K562 (cell line): Measurements from ENCODE around the gene ECSIT. TPM values are rescaled to one million over a fixed set of nuclear protein-coding genes. Genes with fewer than 3 reads are reported as not detected.

Experiments
- ATAC-seq: fragments of 200-7000 bp; cut with Tn5 transposase; 3 replicates; pipeline ENCODE4 v1.9.1; 2020; ENCODE audit warnings: moderate library complexity
- BruUV-seq: library from RNA; stranded (reverse); fragments of 400-500 nt; replicated peaks from 2 replicates; lab custom pipeline; 2021; lab: Mats Ljungman, UMichigan
- CTCF ChIA-PET: fragments of 300-600 bp; formaldehyde crosslinking; extraction: SDS; loops from one replicate; lab custom pipeline; 2021; ENCODE audit warnings: low intra/inter-chr PET ratio; lab: Yijun Ruan, JAX
- POLR2A ChIA-PET: fragments of 300-600, 350-650 bp; sonication (Branson Sonifier 250); formaldehyde crosslinking; extraction: SDS; loops from one replicate; lab custom pipeline; 2021; ENCODE audit warnings: antibody characterized with exemption, inconsistent platforms; lab: Yijun Ruan, JAX
- DNase-seq, 4 experiments: peaks; one replicate each; pipeline versions ENCODE4 v3.0.0 to v3.0.0-alpha.2; 2011 to 2018; ENCODE audit warnings: low spot score in 3 of 4, mixed read lengths in 3 of 4; ENCODE audit errors: extremely low read depth in 1 of 4
- FAIRE-seq: peaks from 2 replicates; lab custom pipeline; 2011; peaks lifted over from hg19 to GRCh38; lab: Jason Lieb, UNC
- H2AFZ ChIP-seq: 2 replicates; pipeline ENCODE4 v1.6.0; 2011; ENCODE audit warnings: low read depth, low read length, control low read depth, inconsistent platforms
- H3K27ac ChIP-seq: fragments of 200-600 bp; 3 replicates; pipeline ENCODE4 v1.8.0; 2011; ENCODE audit warnings: low read depth, mild to moderate bottlenecking, control low read depth, inconsistent platforms, low read length, moderate library complexity, mixed read lengths; ENCODE audit errors: extremely low read depth
- H3K27me3 ChIP-seq, 2 experiments: fragments of 300-600 bp in 1 of 2; 2 replicates in 1 of 2; 3 replicates in 1 of 2; pipeline versions ENCODE4 v1.6.0 to v1.8.0; 2011; ENCODE audit warnings: inconsistent platforms in 2 of 2, low read length in 2 of 2, mild to moderate bottlenecking in 1 of 2, mixed read lengths in 1 of 2, moderate library complexity in 1 of 2; ENCODE audit not compliant: control insufficient read depth in 2 of 2, insufficient read depth in 2 of 2
- H3K36me3 ChIP-seq: fragments of 300-600 bp; 3 replicates; pipeline ENCODE4 v1.8.0; 2011; ENCODE audit warnings: mild to moderate bottlenecking, low read length, inconsistent platforms; ENCODE audit not compliant: control insufficient read depth, insufficient read depth
- H3K4me1 ChIP-seq, 2 experiments: fragments of 200-600 bp in 1 of 2; replicated peaks in 1 of 2; 2 replicates in 1 of 2; 3 replicates in 1 of 2; pipeline versions ENCODE4 v1.5.1 to v1.8.0; 2011; ENCODE audit warnings: inconsistent platforms in 2 of 2, low read length in 2 of 2, mild to moderate bottlenecking in 1 of 2, mixed read lengths in 1 of 2, moderate library complexity in 1 of 2; ENCODE audit not compliant: control insufficient read depth in 2 of 2, insufficient read depth in 2 of 2
- H3K4me2 ChIP-seq: 2 replicates; pipeline ENCODE4 v1.6.1; 2011; ENCODE audit warnings: low read length, control low read depth, inconsistent platforms, mixed read lengths; ENCODE audit not compliant: insufficient read depth
- H3K4me3 ChIP-seq: fragments of 200-600 bp; sonication (generic), shearing (Covaris generic); 2 replicates; pipeline ENCODE4 v1.5.1; 2016; ENCODE audit warnings: control low read depth, inconsistent platforms
- H3K79me2 ChIP-seq: fragments of 200-600 bp; 3 replicates; pipeline ENCODE4 v1.8.0; 2011; ENCODE audit warnings: low read length, inconsistent platforms; ENCODE audit not compliant: control insufficient read depth, insufficient read depth
- H3K9ac ChIP-seq, 2 experiments: 2 replicates each; pipeline versions ENCODE4 v1.6.0 to v1.6.1; 2011; ENCODE audit warnings: low read depth in 2 of 2, low read length in 2 of 2, control low read depth in 1 of 2, inconsistent platforms in 1 of 2, mild to moderate bottlenecking in 1 of 2, mixed read lengths in 1 of 2; ENCODE audit not compliant: insufficient read depth in 1 of 2
- H3K9me1 ChIP-seq: one replicate; pipeline ENCODE4 v1.6.0; 2011; ENCODE audit warnings: inconsistent platforms, mild to moderate bottlenecking, low read length, moderate library complexity; ENCODE audit not compliant: control insufficient read depth, insufficient read depth
- H3K9me3 ChIP-seq: replicated peaks from 2 replicates; pipeline ENCODE4 v1.5.1; 2011; ENCODE audit warnings: low read depth, low read length, inconsistent platforms; ENCODE audit not compliant: control insufficient read depth, insufficient read depth
- H4K20me1 ChIP-seq: replicated peaks from 2 replicates; pipeline ENCODE4 v1.6.1; 2011; ENCODE audit warnings: low read length, inconsistent platforms, mixed read lengths; ENCODE audit not compliant: control insufficient read depth, insufficient read depth
- CBX5 ChIP-seq: IDR thresholded peaks from 2 replicates; pipeline ENCODE4 v1.6.1; 2014; ENCODE audit warnings: low read depth, borderline replicate concordance
- HCFC1 ChIP-seq: IDR thresholded peaks from 2 replicates; pipeline ENCODE4 v1.6.1; 2012; ENCODE audit warnings: low read depth, low read length, improper control_type of control experiment
- IRF2 ChIP-seq: sonication (generic); formaldehyde crosslinking; IDR thresholded peaks from 2 replicates; pipeline ENCODE4 v1.8.1; 2022; ENCODE audit warnings: mild to moderate bottlenecking, missing genetic modification reagents
- MED1 ChIP-seq: sonication (generic); formaldehyde crosslinking; IDR thresholded peaks from 2 replicates; pipeline ENCODE4 v1.8.1; 2023; ENCODE audit warnings: missing genetic modification reagents, borderline replicate concordance
- PHF8 ChIP-seq: fragments of 200-600 bp; sonication (generic); IDR thresholded peaks from 2 replicates; pipeline ENCODE4 v1.6.1; 2012; ENCODE audit warnings: mixed run types, mild to moderate bottlenecking, inconsistent platforms, low read length, moderate library complexity, borderline replicate concordance
- POLR3A ChIP-seq: IDR thresholded peaks from 2 replicates; pipeline ENCODE4 v1.6.1; 2011; ENCODE audit warnings: borderline replicate concordance, mild to moderate bottlenecking, moderate library complexity; ENCODE audit not compliant: insufficient read length, insufficient read depth; ENCODE audit errors: extremely low read depth
- PTBP1 ChIP-seq: fragments of 200-400 bp; formaldehyde crosslinking; IDR thresholded peaks from 2 replicates; pipeline ENCODE4 v1.6.1; 2017; ENCODE audit warnings: low read depth, low read length
- RB1 ChIP-seq: fragments of 450-650 bp; IDR thresholded peaks from 2 replicates; pipeline ENCODE4 v1.6.1; 2017; ENCODE audit warnings: low read depth, mild to moderate bottlenecking
- SOX6 ChIP-seq: fragments of 450-650 bp; IDR thresholded peaks from 2 replicates; pipeline ENCODE4 v1.6.1; 2014; ENCODE audit warnings: mild to moderate bottlenecking
- ZNF174 ChIP-seq: fragments of 250-450 bp; sonication (Bioruptor Pico); IDR thresholded peaks from 2 replicates; pipeline ENCODE4 v1.4.0; 2020; ENCODE audit warnings: mild to moderate bottlenecking
- ZNF232 ChIP-seq: sonication (generic); formaldehyde crosslinking; IDR thresholded peaks from 2 replicates; pipeline ENCODE4 v1.8.0; 2022; ENCODE audit warnings: mild to moderate bottlenecking, missing genetic modification reagents
- WGBS: fragments of 100-300 bp; shearing (Covaris generic); methylation state at CpG from one replicate; pipeline ENCODE4 v1.1.6; 2016; ENCODE audit warnings: low coverage, mixed read lengths; ENCODE audit not compliant: insufficient coverage; ENCODE audit errors: missing lambda C conversion rate; 5-methylcytosine and 5-hydroxymethylcytosine counted together
- in situ Hi-C: fragments of 300-500 bp; cut with MboI; formaldehyde crosslinking; loops from 4 replicates; pipeline ENCODE4 v1.15.0; 2018; ENCODE audit warnings: inconsistent platforms, mixed read lengths
- intact Hi-C: fragments of 100-400 bp; cut with micrococcal nuclease; formaldehyde crosslinking; loops from 2 replicates; pipeline ENCODE4 v1.14.2; 2022
- polyA plus RNA-seq, 8 experiments: library from polyadenylated mRNA; depleted of rRNA in 4 of 8; stranded (reverse) in 5 of 8; unstranded in 3 of 8; fragments of >200 nt; fragmentation: Nextera tagmentation in 2 of 8; fragmentation: Illumina TruSeq in 1 of 8; extraction: Ambion mirVana in 2 of 8; extraction: Trizol in 1 of 8; gene quantifications; 2 replicates each; pipeline versions ENCODE4 v1.2.1 to v1.2.3, GENCODE V29; 2011 to 2014; ENCODE audit warnings: inconsistent platforms in 1 of 8, missing spikeins in 1 of 8
- total RNA-seq, 7 experiments: library from RNA; depleted of rRNA in 6 of 7; stranded (reverse); fragments of >200 nt in 6 of 7; fragmentation: Illumina TruSeq in 2 of 7; extraction: Trizol in 2 of 7; gene quantifications; 2 replicates each; pipeline versions ENCODE4 v1.2.1 to v1.2.3, GENCODE V29; 2011 to 2021; ENCODE audit warnings: low replicate concordance in 1 of 7
- TF ChIP-seq, protein P1 (sequence below): sonication (generic); formaldehyde crosslinking; IDR thresholded peaks from 2 replicates; pipeline ENCODE4 v1.8.1; 2022; ENCODE audit warnings: missing genetic modification reagents

Gene ECSIT
- total and polyA plus RNA-seq, 9 of the 15 experiments (the other 6 are each of a cell fraction or from before 2014, with no cell fraction given) = 1.1 to 82.5 (median 43.9) TPM

- H3K9ac ChIP-seq = no peak overlapping the region
- no peaks in the 10 kb centered on the region for H4K20me1 ChIP-seq
- H3K79me2 ChIP-seq = no peaks in the 10 kb centered on the region
- in situ Hi-C loops = no loop called here
- peak in 1 of 4 experiments; percentile 11 for DNase-seq
- CTCF ChIA-PET = interaction anchor here (0.6 to 2.2 kb wide), 5 partner anchors 31 to 357 kb away, joined by 3 to 15 read pairs (median 3); no protein-coding TSS in a partner anchor
- no peaks in the 10 kb centered on the region for H3K27me3 ChIP-seq
- H3K36me3 ChIP-seq = no peaks in the 10 kb centered on the region
- peaks cover 7 to 67% of the 10 kb centered on the region in 2 experiments; a peak in 4 of 5 replicates for H3K4me1 ChIP-seq
- ATAC-seq = no peak
- no peak overlapping the region for H3K4me2 ChIP-seq
- WGBS = 90% methylated on average over 4 of the region's 57 CpGs
- no TSS peak for BruUV-seq
- H2AFZ ChIP-seq = no peak overlapping the region
- no peak overlapping the region for H3K4me3 ChIP-seq
- intact Hi-C loops = loop anchor here (2.0 to 10.0 kb wide), 3 partner anchors 31 to 189 kb away; partner anchors contain the start of genes EPOR and TSPAN16
- TF ChIP-seq RB1 = no peak
- TF ChIP-seq, all 486 proteins: peak for 0
- Histone ChIP-seq H3K9me1 (no peaks in the 10 kb centered on the region), H3K9me3 (no peaks in the 10 kb centered on the region), H3K27ac (no peak overlapping the region)
- FAIRE-seq = no peak
- POLR2A ChIA-PET = interaction anchor here (1.2 kb wide), 1 partner anchor 109 kb away, joined by 4 read pairs; the partner anchor contains the start of gene SWSAP1
Measured at GRCh38 chr19:11483366-11484111, 45.4 kb downstream of the ECSIT start.

DNA sequence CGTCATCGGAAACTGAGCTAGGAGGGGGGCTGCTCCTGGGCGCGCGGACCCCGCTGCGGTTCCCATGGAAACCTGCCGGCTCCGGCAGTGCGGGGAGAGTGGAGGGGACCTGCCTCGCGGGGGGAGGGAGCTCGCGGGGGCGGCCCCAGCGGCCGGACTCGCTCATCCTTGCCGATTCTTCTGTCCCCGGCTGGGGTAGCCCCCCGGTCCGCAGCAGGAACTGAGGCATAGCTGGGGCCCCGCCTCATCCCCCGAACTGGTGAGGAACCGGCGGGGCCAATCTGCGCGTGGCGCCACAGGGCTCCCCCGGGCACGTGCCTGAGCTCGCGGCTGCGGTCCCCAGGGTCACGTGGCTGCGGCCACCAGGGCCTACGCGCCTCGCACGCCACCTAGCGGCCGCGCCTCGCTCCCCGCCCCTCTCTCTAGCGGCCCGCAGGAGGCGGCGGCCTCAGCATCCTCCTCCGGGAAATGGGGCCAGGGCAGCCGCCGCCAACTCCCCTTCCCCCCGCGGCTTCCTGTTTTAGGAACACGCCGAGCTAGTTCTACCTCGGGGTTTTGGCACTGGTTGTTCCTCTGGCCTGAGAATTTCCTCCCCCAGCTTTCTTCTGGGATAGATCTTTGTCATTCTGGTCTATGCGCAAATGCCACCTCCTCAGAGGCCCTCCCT lies 46.4 kb downstream of the ECSIT start:
- Histone ChIP-seq H4K20me1 (no peaks in the 10 kb centered on the region; the same call in 1 of the 2 replicates), H3K4me3 (peak overlapping the region; percentile 39), H3K36me3 (no peaks in the 10 kb centered on the region), H3K9ac (peak overlapping the region in 1 of 2 experiments; percentile 81; a peak in 2 of 4 replicates), H3K4me2 (peak overlapping the region; percentile 51), H3K4me1 (peaks cover 9 to 70% of the 10 kb centered on the region in 2 experiments; a peak in 4 of 5 replicates), H3K79me2 (no peaks in the 10 kb centered on the region), H3K27me3 (no peaks in the 10 kb centered on the region; a peak in 1 of 5 replicates), H3K9me3 (no peaks in the 10 kb centered on the region), H2AFZ (peak overlapping the region; percentile 87), H3K9me1 (no peaks in the 10 kb centered on the region), H3K27ac (peak overlapping the region; percentile 40; the same call in 1 of the 3 replicates)
- FAIRE-seq (peak; percentile 42), DNase-seq (peak; percentile 90 to 93 (median 92)), ATAC-seq (peak; percentile 88)
- BruUV-seq = no TSS peak
- ChIA-PET POLR2A (interaction anchor here (0.5 to 1.2 kb wide), 6 partner anchors 27 to 339 kb away, joined by 3 to 4 read pairs (median 3); partner anchors contain the start of gene SWSAP1), CTCF (interaction anchor here (0.5 to 2.2 kb wide), 10 partner anchors 13 to 459 kb away, joined by 3 to 15 read pairs (median 3); no protein-coding TSS in a partner anchor)
- 6% methylated on average over 24 of the region's 58 CpGs for WGBS
- in situ Hi-C loops (no loop called here), intact Hi-C loops (loop anchor here (2.0 to 10.0 kb wide), 3 partner anchors 30 to 188 kb away; partner anchors contain the start of genes EPOR and TSPAN16)
- TF ChIP-seq POLR3A (no peak), HCFC1 (peak; percentile 39), ZNF174 (CRISPR knock-in tag) (no peak), PHF8 (peak; percentile 41; the same call in 1 of the 2 replicates), SOX6 (peak; percentile 79), ZNF232 (peak; percentile 98), MED1 (CRISPR knock-in tag) (0 out of 2 replicates have a peak, but pooled peaks have one; percentile 77), PTBP1 (peak; percentile 99), CBX5 (no peak), IRF2 (CRISPR knock-in tag) (peak; percentile 79; the same call in 1 of the 2 replicates)
- TF ChIP-seq, protein P1, sequence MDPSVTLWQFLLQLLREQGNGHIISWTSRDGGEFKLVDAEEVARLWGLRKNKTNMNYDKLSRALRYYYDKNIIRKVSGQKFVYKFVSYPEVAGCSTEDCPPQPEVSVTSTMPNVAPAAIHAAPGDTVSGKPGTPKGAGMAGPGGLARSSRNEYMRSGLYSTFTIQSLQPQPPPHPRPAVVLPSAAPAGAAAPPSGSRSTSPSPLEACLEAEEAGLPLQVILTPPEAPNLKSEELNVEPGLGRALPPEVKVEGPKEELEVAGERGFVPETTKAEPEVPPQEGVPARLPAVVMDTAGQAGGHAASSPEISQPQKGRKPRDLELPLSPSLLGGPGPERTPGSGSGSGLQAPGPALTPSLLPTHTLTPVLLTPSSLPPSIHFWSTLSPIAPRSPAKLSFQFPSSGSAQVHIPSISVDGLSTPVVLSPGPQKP (CRISPR knock-in tag) = no peak
